Ovary (tissue), 3 donors: ENCODE results near the gene ADAMTS3.

Experiments
- CTCF ChIP-seq, 3 donors: fragments of 450-650 bp in 2 of 3; fragments of 200-600 bp in 1 of 3; IDR thresholded peaks; one replicate each; pipeline versions ENCODE4 v1.5.1 to v1.8.0; 2016 to 2022; ENCODE audit warnings: antibody characterized with exemption in 3 of 3, mild to moderate bottlenecking in 1 of 3
- POLR2A ChIP-seq: fragments of 450-650 bp; IDR thresholded peaks from one replicate; pipeline ENCODE4 v1.6.1; 2017; ENCODE audit warnings: antibody characterized with exemption, mild to moderate bottlenecking, moderate library complexity
- donor health status: DM: no; HTN: no; CAD: no.

DNA sequence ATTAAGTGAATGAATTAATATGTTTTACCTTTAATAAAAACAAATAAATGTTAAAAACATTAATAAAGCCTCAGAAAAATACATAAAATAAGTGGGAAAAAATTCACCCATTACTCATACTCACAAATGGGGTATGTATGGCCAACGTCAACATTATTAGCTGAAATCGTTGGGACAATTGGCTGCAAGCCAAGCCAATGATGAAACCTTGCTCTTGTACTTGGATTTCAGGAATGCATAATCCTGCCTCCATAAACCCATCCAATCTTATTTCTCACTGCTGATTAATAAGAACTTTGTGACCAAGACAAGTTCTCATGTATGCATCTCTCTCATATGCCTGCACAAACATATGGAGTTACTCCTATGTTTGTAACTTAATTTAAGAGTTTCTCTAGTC, 35.3 kb upstream of the ADAMTS3 start:
- no peak for TF ChIP-seq CTCF (IDR thresholded peaks at IDR 0.05)
- no peak for TF ChIP-seq POLR2A
